HepG2 (cell line): ENCODE measurements around the gene KCNH1. TPM values are rescaled to one million over a fixed set of nuclear protein-coding genes. Genes with fewer than 3 reads are reported as not detected.

Experiments
- ATAC-seq: fragments of 200-7000 bp; cut with Tn5 transposase; 3 replicates; pipeline ENCODE4 v1.9.1; 2020; ENCODE audit warnings: mild to moderate bottlenecking, moderate library complexity
- BruUV-seq: library from RNA; stranded (reverse); fragments of 400-500 nt; replicated peaks from 2 replicates; lab custom pipeline; 2021; lab: Mats Ljungman, UMichigan
- CTCF ChIA-PET: fragments of 300-600 bp; formaldehyde crosslinking; extraction: SDS; loops from one replicate; lab custom pipeline; 2021; ENCODE audit warnings: low total read pairs, inconsistent platforms, low intra/inter-chr PET ratio; lab: Yijun Ruan, JAX
- POLR2A ChIA-PET: fragments of 350-600 bp; sonication (Branson Sonifier 250); formaldehyde crosslinking; loops from one replicate; lab custom pipeline; 2020; ENCODE audit warnings: antibody characterized with exemption, inconsistent platforms; lab: Yijun Ruan, JAX
- DNase-seq: peaks from one replicate; pipeline ENCODE4 v3.0.0-alpha.2; 2015; ENCODE audit warnings: low spot score
- FAIRE-seq: peaks from 3 replicates; lab custom pipeline; 2011; peaks lifted over from hg19 to GRCh38; lab: Jason Lieb, UNC
- H2AFZ ChIP-seq: one replicate; pipeline ENCODE4 v1.6.1; 2011; ENCODE audit warnings: low read length, inconsistent platforms
- H3K27ac ChIP-seq: fragments of 300-600 bp; 3 replicates; pipeline ENCODE4 v1.8.0; 2011; ENCODE audit warnings: mixed run types, mild to moderate bottlenecking, mixed read lengths, low read length, inconsistent platforms; ENCODE audit not compliant: insufficient read depth; ENCODE audit errors: extremely low read length
- H3K27me3 ChIP-seq, 2 experiments: fragments of 200-600 bp in 1 of 2; 2 replicates in 1 of 2; 3 replicates in 1 of 2; pipeline versions ENCODE4 v1.6.0 to v1.8.0; 2011; ENCODE audit warnings: low read length in 2 of 2, mild to moderate bottlenecking in 2 of 2, moderate library complexity in 2 of 2, inconsistent platforms in 1 of 2; ENCODE audit not compliant: insufficient read depth in 2 of 2, control insufficient read depth in 1 of 2
- H3K36me3 ChIP-seq, 2 experiments: fragments of 200-600 bp in 1 of 2; replicated peaks in 1 of 2; 2 replicates in 1 of 2; 3 replicates in 1 of 2; pipeline versions ENCODE4 v1.5.1 to v1.8.0; 2011; ENCODE audit warnings: low read length in 2 of 2, inconsistent platforms in 1 of 2; ENCODE audit not compliant: insufficient read depth in 2 of 2, control insufficient read depth in 1 of 2
- H3K4me1 ChIP-seq: 2 replicates; pipeline ENCODE4 v1.5.1; 2012; ENCODE audit warnings: low read length, inconsistent platforms; ENCODE audit not compliant: insufficient read depth
- H3K4me2 ChIP-seq: 2 replicates; pipeline ENCODE4 v1.6.0; 2011; ENCODE audit warnings: low read depth, low read length, inconsistent platforms
- H3K4me3 ChIP-seq, 3 experiments: fragments of 200-600 bp in 1 of 3; sonication (generic), shearing (Covaris generic) in 1 of 3; replicated peaks in 1 of 3; 2 replicates each; pipeline ENCODE4 v1.5.1; 2011 to 2016; ENCODE audit warnings: low read length in 3 of 3, inconsistent platforms in 2 of 3, low read depth in 2 of 3, mild to moderate bottlenecking in 2 of 3, control low read depth in 1 of 3, mixed read lengths in 1 of 3; ENCODE audit not compliant: insufficient read depth in 1 of 3
- H3K79me2 ChIP-seq: one replicate; pipeline ENCODE4 v1.6.1; 2011; ENCODE audit warnings: low read length, inconsistent platforms; ENCODE audit not compliant: insufficient read depth
- H3K9ac ChIP-seq: 2 replicates; pipeline ENCODE4 v1.6.0; 2011; ENCODE audit warnings: mild to moderate bottlenecking, low read depth, low read length, inconsistent platforms; ENCODE audit not compliant: insufficient read depth
- H3K9me3 ChIP-seq: 2 replicates; pipeline ENCODE4 v1.5.1; 2012; ENCODE audit warnings: mild to moderate bottlenecking, low read length
- H4K20me1 ChIP-seq: 2 replicates; pipeline ENCODE4 v1.6.0; 2011; ENCODE audit warnings: inconsistent platforms, mild to moderate bottlenecking, low read length, moderate library complexity; ENCODE audit not compliant: insufficient read depth
- BRCA1 ChIP-seq: sonication (generic); formaldehyde crosslinking; IDR thresholded peaks from 2 replicates; pipeline ENCODE4 v1.4.0; 2020; ENCODE audit warnings: missing genetic modification reagents
- MAFF ChIP-seq: IDR thresholded peaks from 2 replicates; pipeline ENCODE4 v1.6.1; 2011; ENCODE audit warnings: low read depth, low read length, improper control_type of control experiment
- MATR3 ChIP-seq: sonication (generic); formaldehyde crosslinking; IDR thresholded peaks from 2 replicates; pipeline ENCODE4 v1.4.0; 2020; ENCODE audit warnings: missing genetic modification reagents
- SP2 ChIP-seq: sonication (generic); formaldehyde crosslinking; IDR thresholded peaks from 2 replicates; pipeline ENCODE4 v1.5.1; 2020; ENCODE audit warnings: mild to moderate bottlenecking, missing genetic modification reagents
- ZFAT ChIP-seq: sonication (generic); formaldehyde crosslinking; conservative IDR thresholded peaks from 2 replicates; pipeline ENCODE4 v1.8.1; 2023; ENCODE audit warnings: missing genetic modification reagents, inconsistent platforms
- ZFP36 ChIP-seq: fragments of 150-350 bp; IDR thresholded peaks from 2 replicates; pipeline ENCODE4 v1.6.1; 2018; ENCODE audit warnings: borderline replicate concordance, low read length, low read depth; ENCODE audit not compliant: partially characterized antibody
- ZKSCAN1 ChIP-seq: fragments of 150-350 bp; IDR thresholded peaks from 2 replicates; pipeline ENCODE4 v1.6.1; 2014; ENCODE audit warnings: low read length
- ZNF556 ChIP-seq: sonication (generic); formaldehyde crosslinking; IDR thresholded peaks from 2 replicates; pipeline ENCODE4 v1.4.0; 2020; ENCODE audit warnings: mild to moderate bottlenecking, missing genetic modification reagents, borderline replicate concordance
- ZNF883 ChIP-seq: sonication (generic); formaldehyde crosslinking; IDR thresholded peaks from 2 replicates; pipeline ENCODE4 v1.5.1; 2020; ENCODE audit warnings: mild to moderate bottlenecking, missing genetic modification reagents; ENCODE audit errors: not compliant biosample characterization
- WGBS: methylation state at CpG from one replicate; pipeline ENCODE4 v1.1.6; 2017; ENCODE audit warnings: low lambda C conversion rate; 5-methylcytosine and 5-hydroxymethylcytosine counted together
- in situ Hi-C: cut with HindIII; loops from 2 replicates; pipeline ENCODE4 v1.10.0; 2017; ENCODE audit warnings: low pct_unique_long_range_greater_than_20kb; ENCODE audit not compliant: extremely low pct_ligation_motif_present
- intact Hi-C: fragments of 100-400 bp; cut with micrococcal nuclease; formaldehyde crosslinking; loops from one replicate; pipeline ENCODE4 v1.10.0; 2022; ENCODE audit not compliant: unreplicated experiment
- polyA plus RNA-seq, 8 experiments: library from polyadenylated mRNA; depleted of rRNA in 3 of 8; stranded (reverse) in 7 of 8; unstranded in 1 of 8; fragments of >200 nt; fragmentation: Illumina TruSeq in 4 of 8; extraction: Trizol in 4 of 8; gene quantifications; 2 replicates each; pipeline versions ENCODE4 v1.2.1 to v1.2.3, GENCODE V29; 2011 to 2016; ENCODE audit warnings: low read depth in 4 of 8, missing spikeins in 1 of 8, mixed read lengths in 1 of 8; ENCODE audit not compliant: insufficient read depth in 1 of 8
- total RNA-seq, 5 experiments: library from RNA; depleted of rRNA; stranded (reverse); fragments of >200 nt; fragmentation: Illumina TruSeq; extraction: Trizol; gene quantifications; 2 replicates each; pipeline ENCODE4 v1.2.3, GENCODE V29; 2016; ENCODE audit warnings: low read depth in 1 of 5
- TF ChIP-seq, protein P1 (sequence below): IDR thresholded peaks from 2 replicates; pipeline ENCODE4 v1.6.1; 2016; ENCODE audit warnings: missing genetic modification reagents, missing compliant biosample characterization
- TF ChIP-seq, protein P2 (sequence below): sonication (generic); formaldehyde crosslinking; conservative IDR thresholded peaks from 2 replicates; pipeline ENCODE4 v1.4.0; 2020; ENCODE audit warnings: mild to moderate bottlenecking, missing genetic modification reagents, moderate library complexity
- TF ChIP-seq, protein P3 (sequence below): sonication (generic); formaldehyde crosslinking; IDR thresholded peaks from 2 replicates; pipeline ENCODE4 v1.4.0; 2020; ENCODE audit warnings: missing genetic modification reagents, low read depth, mild to moderate bottlenecking, borderline replicate concordance
- TF ChIP-seq, protein P4 (sequence below): sonication (generic); formaldehyde crosslinking; conservative IDR thresholded peaks from 2 replicates; pipeline ENCODE4 v1.8.0; 2022; ENCODE audit warnings: missing genetic modification reagents

The KCNH1 gene
- total and polyA plus RNA-seq, 2 of the 13 experiments (the other 11 are each of a cell fraction or from before 2014, with no cell fraction given): not detected

DNA sequence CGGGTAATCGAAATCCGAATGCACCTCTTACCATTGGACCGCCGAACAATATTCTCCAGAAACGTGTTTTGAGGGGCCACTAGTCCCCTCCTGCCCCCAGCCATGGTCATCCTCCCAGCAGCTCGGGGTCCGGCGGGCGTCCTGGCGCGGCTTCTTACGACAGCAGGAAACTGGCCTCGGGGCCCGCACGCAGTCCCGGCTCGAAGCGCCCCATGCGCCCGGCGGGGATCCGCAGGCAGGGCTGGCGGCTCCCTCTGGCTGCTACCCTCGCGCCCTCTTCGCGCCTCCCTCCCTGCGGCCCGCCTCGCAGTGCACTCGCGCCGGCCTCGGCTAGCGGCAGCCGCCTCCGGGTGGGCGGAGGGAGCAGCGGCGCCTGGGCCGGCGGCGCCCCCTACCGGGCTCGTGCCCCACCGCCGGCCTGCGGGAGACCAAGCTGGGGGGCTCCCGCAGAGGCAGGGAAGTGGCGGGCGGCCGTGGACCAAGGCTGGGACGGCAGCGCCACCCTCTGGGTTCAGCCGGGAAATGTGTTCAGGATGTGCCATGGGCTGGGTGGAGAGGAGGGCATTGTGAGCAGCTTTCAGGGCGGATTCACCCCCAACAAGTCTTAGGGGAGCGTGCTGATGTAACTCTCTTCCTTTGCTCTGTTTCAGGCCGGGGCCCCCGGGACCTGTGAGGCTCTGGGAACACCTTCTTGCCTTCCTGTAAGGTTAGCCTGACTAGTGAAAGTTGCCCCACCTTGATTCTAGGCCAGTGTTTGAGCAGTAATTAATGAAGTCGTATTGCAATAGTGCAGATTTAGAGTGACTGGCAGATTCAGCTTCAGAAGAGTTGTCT lies at the start of gene KCNH1 (continued):
- TF ChIP-seq ZKSCAN1 (no peak), MAFF (no peak)

DNA sequence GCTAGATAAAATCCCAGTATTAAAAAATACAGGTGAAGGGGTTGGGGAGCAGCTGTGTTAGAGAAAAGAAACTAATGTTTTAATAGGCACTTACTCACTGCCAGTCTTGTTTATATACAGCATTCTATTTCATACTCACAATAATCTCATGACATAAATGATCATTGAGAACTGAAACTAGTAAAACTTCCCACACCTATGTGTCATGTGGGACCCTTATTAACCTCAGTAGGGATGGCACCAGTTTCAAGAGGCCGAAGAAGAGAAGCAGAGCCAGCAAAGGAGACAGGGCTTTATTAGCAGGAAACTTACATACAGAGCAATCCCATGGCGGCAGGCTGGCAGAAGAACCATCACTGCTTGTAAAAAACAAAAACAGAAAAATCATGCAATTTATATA lies 48.8 kb upstream of the KCNH1 start:
- H3K4me2 ChIP-seq: no peak overlapping the region
- no peaks in the 10 kb centered on the region for H3K4me1 ChIP-seq
- CTCF ChIA-PET: no interaction called here
- H3K79me2 ChIP-seq: no peaks in the 10 kb centered on the region
- H3K4me3 ChIP-seq: no peak overlapping the region
- no TSS peak for BruUV-seq
- H3K27me3 ChIP-seq: no peaks in the 10 kb centered on the region
- no peaks in the 10 kb centered on the region for H3K36me3 ChIP-seq
- DNase-seq: no peak
- H3K27ac ChIP-seq: no peak overlapping the region
- TF ChIP-seq, protein P1, sequence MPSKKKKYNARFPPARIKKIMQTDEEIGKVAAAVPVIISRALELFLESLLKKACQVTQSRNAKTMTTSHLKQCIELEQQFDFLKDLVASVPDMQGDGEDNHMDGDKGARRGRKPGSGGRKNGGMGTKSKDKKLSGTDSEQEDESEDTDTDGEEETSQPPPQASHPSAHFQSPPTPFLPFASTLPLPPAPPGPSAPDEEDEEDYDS: no peak
- no peak for TF ChIP-seq BRCA1 (CRISPR knock-in tag)
- TF ChIP-seq SP2 (CRISPR knock-in tag): no peak
- no peak for TF ChIP-seq ZFP36
- TF ChIP-seq, protein P2, sequence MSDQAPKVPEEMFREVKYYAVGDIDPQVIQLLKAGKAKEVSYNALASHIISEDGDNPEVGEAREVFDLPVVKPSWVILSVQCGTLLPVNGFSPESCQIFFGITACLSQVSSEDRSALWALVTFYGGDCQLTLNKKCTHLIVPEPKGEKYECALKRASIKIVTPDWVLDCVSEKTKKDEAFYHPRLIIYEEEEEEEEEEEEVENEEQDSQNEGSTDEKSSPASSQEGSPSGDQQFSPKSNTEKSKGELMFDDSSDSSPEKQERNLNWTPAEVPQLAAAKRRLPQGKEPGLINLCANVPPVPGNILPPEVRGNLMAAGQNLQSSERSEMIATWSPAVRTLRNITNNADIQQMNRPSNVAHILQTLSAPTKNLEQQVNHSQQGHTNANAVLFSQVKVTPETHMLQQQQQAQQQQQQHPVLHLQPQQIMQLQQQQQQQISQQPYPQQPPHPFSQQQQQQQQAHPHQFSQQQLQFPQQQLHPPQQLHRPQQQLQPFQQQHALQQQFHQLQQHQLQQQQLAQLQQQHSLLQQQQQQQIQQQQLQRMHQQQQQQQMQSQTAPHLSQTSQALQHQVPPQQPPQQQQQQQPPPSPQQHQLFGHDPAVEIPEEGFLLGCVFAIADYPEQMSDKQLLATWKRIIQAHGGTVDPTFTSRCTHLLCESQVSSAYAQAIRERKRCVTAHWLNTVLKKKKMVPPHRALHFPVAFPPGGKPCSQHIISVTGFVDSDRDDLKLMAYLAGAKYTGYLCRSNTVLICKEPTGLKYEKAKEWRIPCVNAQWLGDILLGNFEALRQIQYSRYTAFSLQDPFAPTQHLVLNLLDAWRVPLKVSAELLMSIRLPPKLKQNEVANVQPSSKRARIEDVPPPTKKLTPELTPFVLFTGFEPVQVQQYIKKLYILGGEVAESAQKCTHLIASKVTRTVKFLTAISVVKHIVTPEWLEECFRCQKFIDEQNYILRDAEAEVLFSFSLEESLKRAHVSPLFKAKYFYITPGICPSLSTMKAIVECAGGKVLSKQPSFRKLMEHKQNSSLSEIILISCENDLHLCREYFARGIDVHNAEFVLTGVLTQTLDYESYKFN (CRISPR knock-in tag): no peak
- TF ChIP-seq ZNF556: no peak
- TF ChIP-seq MATR3: no peak
- TF ChIP-seq, protein P3, sequence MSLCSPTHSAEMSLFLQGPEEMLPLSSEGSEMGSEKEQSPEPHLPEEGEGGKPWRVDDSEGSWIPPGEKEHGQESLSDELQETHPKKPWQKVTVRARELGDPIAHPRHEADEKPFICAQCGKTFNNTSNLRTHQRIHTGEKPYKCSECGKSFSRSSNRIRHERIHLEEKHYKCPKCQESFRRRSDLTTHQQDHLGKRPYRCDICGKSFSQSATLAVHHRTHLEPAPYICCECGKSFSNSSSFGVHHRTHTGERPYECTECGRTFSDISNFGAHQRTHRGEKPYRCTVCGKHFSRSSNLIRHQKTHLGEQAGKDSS (CRISPR knock-in tag): no peak
- no peak for TF ChIP-seq ZFAT (CRISPR knock-in tag)
- TF ChIP-seq, protein P4, sequence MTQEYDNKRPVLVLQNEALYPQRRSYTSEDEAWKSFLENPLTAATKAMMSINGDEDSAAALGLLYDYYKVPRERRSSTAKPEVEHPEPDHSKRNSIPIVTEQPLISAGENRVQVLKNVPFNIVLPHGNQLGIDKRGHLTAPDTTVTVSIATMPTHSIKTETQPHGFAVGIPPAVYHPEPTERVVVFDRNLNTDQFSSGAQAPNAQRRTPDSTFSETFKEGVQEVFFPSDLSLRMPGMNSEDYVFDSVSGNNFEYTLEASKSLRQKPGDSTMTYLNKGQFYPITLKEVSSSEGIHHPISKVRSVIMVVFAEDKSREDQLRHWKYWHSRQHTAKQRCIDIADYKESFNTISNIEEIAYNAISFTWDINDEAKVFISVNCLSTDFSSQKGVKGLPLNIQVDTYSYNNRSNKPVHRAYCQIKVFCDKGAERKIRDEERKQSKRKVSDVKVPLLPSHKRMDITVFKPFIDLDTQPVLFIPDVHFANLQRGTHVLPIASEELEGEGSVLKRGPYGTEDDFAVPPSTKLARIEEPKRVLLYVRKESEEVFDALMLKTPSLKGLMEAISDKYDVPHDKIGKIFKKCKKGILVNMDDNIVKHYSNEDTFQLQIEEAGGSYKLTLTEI (CRISPR knock-in tag): no peak
- TF ChIP-seq ZNF883 (CRISPR knock-in tag): no peak
- TF ChIP-seq, all 625 proteins: peak for 0
- ATAC-seq: no peak
- Histone ChIP-seq H4K20me1 (no peaks in the 10 kb centered on the region), H3K9ac (no peak overlapping the region), H3K9me3 (no peaks in the 10 kb centered on the region), H2AFZ (no peak overlapping the region)
- in situ Hi-C loops (no loop called here), intact Hi-C loops (no loop called here)
- POLR2A ChIA-PET: no interaction called here
- 0% methylated on average over 2 of the region's 2 CpGs for WGBS
- no peak for FAIRE-seq
